Choroid plexus epithelial cell (primary cell): ENCODE measurements around the gene KIAA1755.

Experiments
- DNase-seq: peaks from one replicate; pipeline ENCODE4 v3.0.0-alpha.2; 2010; ENCODE audit warnings: low read depth
- H3K4me3 ChIP-seq: 2 replicates; pipeline ENCODE4 v1.5.1; 2011; ENCODE audit warnings: low read depth, mild to moderate bottlenecking, control low read depth, low read length, moderate library complexity
- CTCF ChIP-seq: conservative IDR thresholded peaks from 2 replicates; pipeline ENCODE4 v1.5.1; 2011; ENCODE audit warnings: low read depth, mild to moderate bottlenecking, control low read depth, inconsistent platforms, low read length, moderate library complexity

Gene KIAA1755

GRCh38 chr20:38165089-38165965, 95.2 kb downstream of the KIAA1755 start, which contains the start of gene TGM2:
Gene TGM2, minus strand, starts transcription at chr20:38165270. Its CDS starts 72 bp downstream, at chr20:38165198.
- peak; percentile 75 for TF ChIP-seq CTCF
- H3K4me3 ChIP-seq: peak within 1 kb of the TSS; percentile 71
- DNase-seq: peak; percentile 77

- TF ChIP-seq CTCF: no peak
- peak overlapping the region; percentile 71 for H3K4me3 ChIP-seq
- no peak for DNase-seq
These were observed 95.9 kb downstream of the KIAA1755 start for GRCh38 chr20:38164624-38165088.

GRCh38 chr20:38164069-38164468, 96.5 kb downstream of the KIAA1755 start:
- no peak for TF ChIP-seq CTCF
- DNase-seq: no peak
- peak overlapping the region; percentile 71 for H3K4me3 ChIP-seq

GRCh38 chr20:38162878-38163875, 97.4 kb downstream of the KIAA1755 start:
- DNase-seq: no peak
- peak overlapping the region; percentile 71 for H3K4me3 ChIP-seq
- no peak for TF ChIP-seq CTCF

- no peak for DNase-seq
- no peak overlapping the region for H3K4me3 ChIP-seq
- no peak for TF ChIP-seq CTCF
These were observed 98.4 kb downstream of the KIAA1755 start for GRCh38 chr20:38162149-38162548.

- no peak for DNase-seq
- no peak overlapping the region for H3K4me3 ChIP-seq
- no peak for TF ChIP-seq CTCF
These were observed 99.1 kb downstream of the KIAA1755 start for GRCh38 chr20:38161412-38161774.
